Neuronal stem cell (in vitro differentiated cells): ENCODE measurements around the gene CTSF.

ENCODE experiments used
- DNase-seq: peaks from one replicate; pipeline ENCODE4 v3.0.0-alpha.2; 2013; ENCODE audit warnings: low spot score
- H2AFZ ChIP-seq: one replicate; pipeline ENCODE4 v1.6.1; 2013; ENCODE audit warnings: mild to moderate bottlenecking, low read length, inconsistent platforms
- H2AK5ac ChIP-seq: 2 replicates; pipeline ENCODE4 v1.6.1; 2013; ENCODE audit warnings: low read depth, mild to moderate bottlenecking, inconsistent platforms, low read length, moderate library complexity, mixed read lengths
- H2BK120ac ChIP-seq: 2 replicates; pipeline ENCODE4 v1.6.1; 2013; ENCODE audit warnings: low read depth, mild to moderate bottlenecking, inconsistent platforms, low read length, moderate library complexity, mixed read lengths
- H2BK12ac ChIP-seq: one replicate; pipeline ENCODE4 v1.6.1; 2013; ENCODE audit warnings: low read length, inconsistent platforms
- H2BK15ac ChIP-seq: 2 replicates; pipeline ENCODE4 v1.6.1; 2013; ENCODE audit warnings: mild to moderate bottlenecking, low read length, inconsistent platforms, mixed read lengths
- H2BK5ac ChIP-seq: one replicate; pipeline ENCODE4 v1.6.1; 2013; ENCODE audit warnings: inconsistent platforms, mild to moderate bottlenecking, low read length, moderate library complexity
- H3K14ac ChIP-seq: one replicate; pipeline ENCODE4 v1.6.1; 2013; ENCODE audit warnings: low read length, inconsistent platforms
- H3K18ac ChIP-seq: 2 replicates; pipeline ENCODE4 v1.6.1; 2013; ENCODE audit warnings: low read length, inconsistent platforms
- H3K23ac ChIP-seq: 2 replicates; pipeline ENCODE4 v1.6.1; 2013; ENCODE audit warnings: low read depth, mild to moderate bottlenecking, mixed read lengths, low read length, inconsistent platforms; ENCODE audit not compliant: poor library complexity
- H3K27ac ChIP-seq: replicated peaks from 3 replicates; pipeline ENCODE4 v1.5.1; 2013; ENCODE audit warnings: low read length, inconsistent platforms
- H3K27me3 ChIP-seq, 3 experiments: 2 replicates each; pipeline ENCODE4 v1.6.1; 2013; ENCODE audit warnings: low read length in 3 of 3, mild to moderate bottlenecking in 2 of 3, inconsistent platforms in 1 of 3, low read depth in 1 of 3, mixed read lengths in 1 of 3, moderate library complexity in 1 of 3; ENCODE audit not compliant: control insufficient read depth in 3 of 3, insufficient read depth in 3 of 3
- H3K36me3 ChIP-seq, 2 donors: replicated peaks in 1 of 2; 2 replicates each; pipeline ENCODE4 v1.6.1; 2013; ENCODE audit warnings: low read length in 2 of 2; ENCODE audit not compliant: control insufficient read depth in 2 of 2, insufficient read depth in 2 of 2
- H3K4ac ChIP-seq: 2 replicates; pipeline ENCODE4 v1.6.1; 2013; ENCODE audit warnings: inconsistent platforms, mild to moderate bottlenecking, low read length, moderate library complexity
- H3K4me1 ChIP-seq, 2 donors: 1 replicate in 1 of 2; 2 replicates in 1 of 2; pipeline ENCODE4 v1.6.1; 2013; ENCODE audit warnings: low read length in 2 of 2, low read depth in 1 of 2; ENCODE audit not compliant: control insufficient read depth in 2 of 2, insufficient read depth in 1 of 2
- H3K4me2 ChIP-seq: one replicate; pipeline ENCODE4 v1.6.1; 2013; ENCODE audit warnings: mild to moderate bottlenecking, low read length, inconsistent platforms; ENCODE audit not compliant: insufficient read depth, poor library complexity, severe bottlenecking
- H3K4me3 ChIP-seq, 2 donors: 2 replicates each; pipeline ENCODE4 v1.5.1; 2013; ENCODE audit warnings: low read length in 2 of 2, mild to moderate bottlenecking in 2 of 2, inconsistent platforms in 1 of 2, moderate library complexity in 1 of 2
- H3K79me1 ChIP-seq: one replicate; pipeline ENCODE4 v1.6.1; 2013; ENCODE audit warnings: low read depth, mild to moderate bottlenecking, inconsistent platforms, low read length, moderate library complexity
- H3K9ac ChIP-seq: one replicate; pipeline ENCODE4 v1.6.1; 2013; ENCODE audit warnings: mild to moderate bottlenecking, low read depth, low read length, inconsistent platforms; ENCODE audit not compliant: poor library complexity
- H3K9me3 ChIP-seq, 2 donors: replicated peaks in 1 of 2; 2 replicates each; pipeline versions ENCODE3 to v1.6.1; 2013; ENCODE audit warnings: low read length in 2 of 2, mild to moderate bottlenecking in 2 of 2, inconsistent platforms in 1 of 2, low read depth in 1 of 2, mixed read lengths in 1 of 2, moderate library complexity in 1 of 2; ENCODE audit not compliant: control insufficient read depth in 2 of 2, insufficient read depth in 1 of 2
- H4K8ac ChIP-seq: one replicate; pipeline ENCODE4 v1.6.1; 2013; ENCODE audit warnings: low read depth, mild to moderate bottlenecking, inconsistent platforms, low read length, moderate library complexity
- H4K91ac ChIP-seq: one replicate; pipeline ENCODE4 v1.6.1; 2013; ENCODE audit warnings: low read length, low read depth, mild to moderate bottlenecking, inconsistent platforms; ENCODE audit not compliant: poor library complexity
- WGBS, 2 donors: extraction: QIAGEN DNeasy Blood & Tissue Kit; methylation state at CpG; one replicate each; pipeline ENCODE4 v1.1.7; 2013; ENCODE audit warnings: missing lambda C conversion rate in 2 of 2, mixed read lengths in 1 of 2; ENCODE audit not compliant: insufficient read length in 2 of 2, insufficient replicate concordance in 1 of 2; ENCODE audit errors: extremely low coverage in 2 of 2; 5-methylcytosine and 5-hydroxymethylcytosine counted together

Gene CTSF

GRCh38 chr11:66593303-66593635 lies 24.9 kb upstream of the CTSF start:
- Histone ChIP-seq H3K79me1 (peaks cover 6% of the 10 kb centered on the region), H3K27ac (no peak overlapping the region)
- WGBS, 2 donors = no CpG with 5 or more reads among the region's 12 CpGs

GRCh38 chr11:66592457-66593302 lies 24.3 kb upstream of the CTSF start, which contains the start of the genes CCDC87 and CCS:
Gene CCDC87, minus strand, starts transcription at chr11:66593063. Its CDS starts 48 bp downstream, at chr11:66593015.
Gene CCS, plus strand, starts transcription at chr11:66593185. Its CDS starts 77 bp downstream, at chr11:66593262.
- Histone ChIP-seq H3K14ac (peak within 1 kb of the TSS; percentile 100), H3K36me3 (peaks cover 2 to 12% of the 10 kb centered on the region in 2 donors), H3K4me1 (peaks cover 11 to 16% of the 10 kb centered on the region in 2 donors), H3K79me1 (peaks cover 6% of the 10 kb centered on the region), H3K4me3 (peak within 1 kb of the TSS; percentile 73 to 81), H2BK5ac (peak within 1 kb of the TSS; percentile 35), H3K27me3 (no peaks in the 10 kb centered on the region), H4K91ac (no peak within 1 kb of the TSS), H3K9ac (peak within 1 kb of the TSS; percentile 91), H2AFZ (peak within 1 kb of the TSS; percentile 89), H2AK5ac (peak within 1 kb of the TSS; percentile 41), H3K9me3 (peaks cover 21% of the 10 kb centered on the region in 2 donors), H3K23ac (peak within 1 kb of the TSS; percentile 87), H3K4me2 (peak within 1 kb of the TSS; percentile 68), H3K27ac (peak within 1 kb of the TSS; percentile 62), H2BK12ac (no peak within 1 kb of the TSS), H4K8ac (peak within 1 kb of the TSS; percentile 94), H3K4ac (peak within 1 kb of the TSS; percentile 92), H3K18ac (peak within 1 kb of the TSS; percentile 98), H2BK120ac (no peak within 1 kb of the TSS), H2BK15ac (peak within 1 kb of the TSS; percentile 65)
- no CpG with 5 or more reads among the region's 68 CpGs for WGBS, 2 donors
- DNase-seq = peak; percentile 92

More at GRCh38 chr11:66593303-66593635, 24.9 kb upstream of the CTSF start:
- H3K27me3 ChIP-seq = no peaks in the 10 kb centered on the region
- H3K9ac ChIP-seq = peak overlapping the region; percentile 91
- peaks cover 2 to 12% of the 10 kb centered on the region in 2 donors for H3K36me3 ChIP-seq
- peak overlapping the region; percentile 98 for H3K18ac ChIP-seq
- peaks cover 11 to 16% of the 10 kb centered on the region in 2 donors for H3K4me1 ChIP-seq
- peak overlapping the region; percentile 92 for H3K4ac ChIP-seq
- H4K91ac ChIP-seq = no peak overlapping the region
- H3K14ac ChIP-seq = peak overlapping the region; percentile 100
- H3K9me3 ChIP-seq = peaks cover 21% of the 10 kb centered on the region in 2 donors
- H2BK120ac ChIP-seq = no peak overlapping the region
- H3K4me3 ChIP-seq = peak overlapping the region; percentile 73 to 81
- H2AK5ac ChIP-seq = peak overlapping the region; percentile 41
- peak overlapping the region; percentile 65 for H2BK15ac ChIP-seq
- H2AFZ ChIP-seq = peak overlapping the region; percentile 89
- H3K4me2 ChIP-seq = peak overlapping the region; percentile 68
- H3K23ac ChIP-seq = peak overlapping the region; percentile 87
- DNase-seq = no peak
- H2BK12ac ChIP-seq = no peak overlapping the region
- H2BK5ac ChIP-seq = peak overlapping the region; percentile 35
- H4K8ac ChIP-seq = peak overlapping the region; percentile 94

DNA sequence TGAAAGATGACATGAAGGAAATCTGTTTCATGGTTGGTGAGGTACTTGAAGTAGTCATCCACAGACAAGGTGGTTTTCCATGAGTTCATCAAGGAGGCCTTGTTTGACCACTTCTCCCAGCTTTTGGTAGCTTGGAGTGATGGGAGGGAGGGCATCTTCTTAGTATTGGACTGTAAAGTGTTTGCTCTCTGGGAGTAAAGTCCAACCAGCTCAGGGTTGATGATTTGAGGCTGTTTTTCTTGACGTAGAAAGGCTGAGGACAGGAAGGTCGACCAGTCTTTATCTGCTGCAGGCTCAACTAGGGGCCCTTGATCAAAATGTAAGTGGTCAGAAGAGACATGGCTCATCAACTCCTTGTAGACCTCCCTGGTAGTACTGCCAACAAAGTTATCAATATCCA lies 22.8 kb upstream of the CTSF start:
- Histone ChIP-seq H2BK5ac (no peak overlapping the region), H3K14ac (no peak overlapping the region), H4K91ac (no peak overlapping the region), H3K4ac (no peak overlapping the region), H2BK15ac (no peak overlapping the region), H3K27me3 (no peaks in the 10 kb centered on the region), H2AK5ac (no peak overlapping the region), H3K4me2 (no peak overlapping the region), H3K9me3 (peaks cover 19 to 21% of the 10 kb centered on the region in 2 donors), H3K18ac (no peak overlapping the region), H3K4me3 (no peak overlapping the region), H3K23ac (no peak overlapping the region), H2BK120ac (no peak overlapping the region), H2AFZ (no peak overlapping the region), H3K9ac (no peak overlapping the region), H2BK12ac (no peak overlapping the region), H3K27ac (no peak overlapping the region), H3K79me1 (peaks cover 4% of the 10 kb centered on the region), H3K36me3 (peaks cover 0 to 6% of the 10 kb centered on the region in 2 donors), H3K4me1 (peaks cover 11 to 16% of the 10 kb centered on the region in 2 donors), H4K8ac (no peak overlapping the region)
- no peak for DNase-seq
- no CpG with 5 or more reads among the region's 2 CpGs for WGBS, 2 donors

GRCh38 chr11:66589996-66590675 lies 21.7 kb upstream of the CTSF start:
- Histone ChIP-seq H3K14ac (no peak overlapping the region), H4K8ac (no peak overlapping the region), H3K4ac (no peak overlapping the region), H2BK15ac (no peak overlapping the region), H3K27ac (no peak overlapping the region), H3K23ac (no peak overlapping the region), H4K91ac (no peak overlapping the region), H3K79me1 (peaks cover 4% of the 10 kb centered on the region), H2AFZ (no peak overlapping the region), H3K9ac (no peak overlapping the region), H2BK5ac (no peak overlapping the region), H3K18ac (no peak overlapping the region), H3K4me3 (no peak overlapping the region), H2AK5ac (no peak overlapping the region), H2BK12ac (no peak overlapping the region), H3K4me1 (peaks cover 8 to 11% of the 10 kb centered on the region in 2 donors), H3K36me3 (no peaks in the 10 kb centered on the region), H2BK120ac (no peak overlapping the region), H3K27me3 (no peaks in the 10 kb centered on the region), H3K9me3 (peaks cover 19 to 21% of the 10 kb centered on the region in 2 donors), H3K4me2 (no peak overlapping the region)
- no CpG with 5 or more reads among the region's 7 CpGs for WGBS, 2 donors
- no peak for DNase-seq
